ENCODE results near the gene ARHGAP25.

The ARHGAP25 gene

GRCh38 chr2:68734688-68735525 lies at the start of gene ARHGAP25:
TSS of gene ARHGAP25 (plus strand) at chr2:68734811. CDS start at chr2:68735200, 389 bp downstream.
- no peak for FAIRE-seq

GRCh38 chr2:68686178-68686577 lies 48.4 kb upstream of the ARHGAP25 start:
- FAIRE-seq: no peak

GRCh38 chr2:68687018-68687417 lies 47.6 kb upstream of the ARHGAP25 start:
- no peak for FAIRE-seq

- FAIRE-seq: no peak
Measured at GRCh38 chr2:68689553-68690537, 44.8 kb upstream of the ARHGAP25 start.

- FAIRE-seq: no peak
Measured at GRCh38 chr2:68690851-68691250, 43.8 kb upstream of the ARHGAP25 start.

- FAIRE-seq: no peak
Measured at GRCh38 chr2:68692511-68692910, 42.1 kb upstream of the ARHGAP25 start.

- FAIRE-seq: no peak
Measured at GRCh38 chr2:68693951-68694350, 40.7 kb upstream of the ARHGAP25 start.

GRCh38 chr2:68695971-68696370 lies 38.6 kb upstream of the ARHGAP25 start:
- no peak for FAIRE-seq

- FAIRE-seq: no peak
Measured at GRCh38 chr2:68696554-68696953, 38.1 kb upstream of the ARHGAP25 start.

- FAIRE-seq: no peak
Measured at GRCh38 chr2:68698567-68699377, 35.8 kb upstream of the ARHGAP25 start.

GRCh38 chr2:68700560-68700959 lies 34.1 kb upstream of the ARHGAP25 start:
- no peak for FAIRE-seq

GRCh38 chr2:68706637-68707036 lies 28.0 kb upstream of the ARHGAP25 start:
- FAIRE-seq: no peak

- FAIRE-seq: no peak
Measured at GRCh38 chr2:68708629-68709028, 26.0 kb upstream of the ARHGAP25 start.

- FAIRE-seq: no peak
Measured at GRCh38 chr2:68709421-68709911, 25.1 kb upstream of the ARHGAP25 start.

GRCh38 chr2:68710336-68710735 lies 24.3 kb upstream of the ARHGAP25 start:
- no peak for FAIRE-seq

GRCh38 chr2:68710756-68711155 lies 23.9 kb upstream of the ARHGAP25 start:
- no peak for FAIRE-seq

GRCh38 chr2:68714866-68715265 lies 19.7 kb upstream of the ARHGAP25 start:
- FAIRE-seq: no peak

GRCh38 chr2:68715353-68716041 lies 19.1 kb upstream of the ARHGAP25 start:
- no peak for FAIRE-seq

- no peak for FAIRE-seq
Measured at GRCh38 chr2:68716604-68717304, 17.9 kb upstream of the ARHGAP25 start.

- FAIRE-seq: no peak
Measured at GRCh38 chr2:68717305-68717661, 17.3 kb upstream of the ARHGAP25 start.

GRCh38 chr2:68719912-68720311 lies 14.7 kb upstream of the ARHGAP25 start:
- FAIRE-seq: no peak

Measured in TTC549 (cell line).